LoVo (cell line): ENCODE results near the gene FLT1.

Source experiments
- DNase-seq: peaks from one replicate; pipeline ENCODE4 v3.0.0-alpha.2; 2016; ENCODE audit warnings: low spot score

Gene FLT1

GRCh38 chr13:28344163-28344562 is 150.8 kb downstream of the FLT1 start:
- DNase-seq: no peak

- no peak for DNase-seq
Observed at GRCh38 chr13:28342251-28342650, 152.7 kb downstream of the FLT1 start.

DNA sequence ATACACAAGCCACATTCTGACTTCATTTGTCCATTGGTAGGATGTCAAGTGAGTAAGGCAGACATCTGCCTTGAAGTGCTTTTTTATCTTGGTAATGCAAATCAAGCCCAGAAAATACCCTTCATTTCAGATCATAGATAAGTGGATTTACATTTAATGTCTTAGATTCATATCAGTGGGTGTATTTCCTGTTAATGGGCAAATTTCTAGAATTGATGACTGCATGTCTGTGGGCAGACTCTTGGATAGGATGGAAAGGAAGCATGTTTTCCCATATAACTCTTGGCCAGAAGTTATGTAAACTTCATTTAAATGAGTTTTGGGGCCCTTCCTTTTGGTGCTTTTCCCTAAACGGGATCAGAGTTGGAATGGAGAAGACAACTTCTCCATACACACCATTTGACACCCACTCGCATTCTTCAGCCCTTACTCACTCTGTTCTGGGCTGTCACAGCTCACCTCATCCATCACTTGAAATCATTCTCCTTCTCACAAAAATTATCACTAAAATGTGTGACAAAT is 154.6 kb downstream of the FLT1 start:
- DNase-seq: no peak

- no peak for DNase-seq
Observed at GRCh38 chr13:28339419-28339818, 155.5 kb downstream of the FLT1 start.

GRCh38 chr13:28338742-28339141 is 156.2 kb downstream of the FLT1 start:
- no peak for DNase-seq

- DNase-seq: no peak
Observed at GRCh38 chr13:28338006-28338574, 156.8 kb downstream of the FLT1 start.

- DNase-seq: peak; percentile 14
Observed at GRCh38 chr13:28337166-28338005, 157.5 kb downstream of the FLT1 start.

DNA sequence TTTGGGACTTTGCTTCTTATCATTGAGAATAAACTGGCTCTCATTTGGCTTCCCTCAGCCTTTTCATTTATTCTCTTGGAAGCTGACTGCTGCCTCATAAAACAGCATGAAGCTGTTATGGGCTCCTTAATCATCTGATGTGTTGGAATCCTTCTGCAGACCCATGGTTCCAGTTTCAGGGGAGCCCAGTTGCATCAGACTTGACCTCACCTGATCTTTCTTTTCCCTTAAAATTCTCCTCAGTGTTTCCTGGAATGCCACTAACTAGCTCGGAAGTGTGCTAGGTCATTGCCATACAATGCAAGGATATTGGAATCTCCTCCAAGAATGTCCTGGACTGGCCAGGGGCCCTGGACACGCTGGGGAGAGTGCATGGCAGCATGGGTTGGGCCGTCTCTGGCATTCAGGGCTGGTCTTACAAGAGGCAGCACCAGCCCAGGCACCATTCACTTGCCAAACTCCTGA is 158.7 kb downstream of the FLT1 start:
- peak; percentile 25 for DNase-seq

GRCh38 chr13:28333204-28333881 is 161.6 kb downstream of the FLT1 start:
- DNase-seq: no peak

DNA sequence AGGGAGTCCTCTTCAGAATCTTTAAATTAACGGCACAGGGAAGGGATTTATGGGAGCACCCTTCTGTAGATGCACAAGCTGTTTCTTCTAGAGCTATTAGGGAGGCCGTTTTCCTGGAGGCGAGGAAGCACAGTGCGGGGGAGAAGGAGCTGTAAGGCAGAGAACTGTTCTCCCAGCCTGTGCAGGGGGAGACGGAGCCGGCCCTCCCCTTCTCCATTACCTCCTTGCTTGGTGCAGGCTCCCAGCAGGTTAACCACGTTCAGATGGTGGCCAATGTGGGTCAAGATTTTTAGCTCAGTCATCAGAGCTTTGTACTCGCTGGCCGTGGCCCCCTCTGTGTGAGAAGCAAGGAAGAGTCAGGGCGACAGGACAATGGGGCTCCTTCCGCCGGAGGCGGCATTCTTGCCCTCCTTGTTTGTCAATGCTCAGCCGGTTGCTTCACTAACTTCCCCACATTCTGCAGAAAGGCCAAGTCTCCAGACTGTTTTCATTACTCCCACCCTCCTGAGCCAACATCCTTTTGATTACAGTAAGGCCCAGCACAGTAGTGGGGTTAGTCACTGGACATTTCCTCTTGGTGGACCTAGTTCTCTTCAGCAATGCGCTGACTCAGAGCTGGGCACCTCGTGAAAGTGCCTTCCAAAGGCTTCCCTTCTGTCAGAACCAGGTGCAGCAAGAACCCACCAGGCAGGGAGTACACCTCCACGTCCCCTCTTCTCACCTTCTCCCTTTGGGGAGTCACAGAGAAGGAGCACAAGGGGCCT is 165.4 kb downstream of the FLT1 start:
- DNase-seq: no peak

GRCh38 chr13:28328271-28328607 is 166.7 kb downstream of the FLT1 start:
- no peak for DNase-seq

DNA sequence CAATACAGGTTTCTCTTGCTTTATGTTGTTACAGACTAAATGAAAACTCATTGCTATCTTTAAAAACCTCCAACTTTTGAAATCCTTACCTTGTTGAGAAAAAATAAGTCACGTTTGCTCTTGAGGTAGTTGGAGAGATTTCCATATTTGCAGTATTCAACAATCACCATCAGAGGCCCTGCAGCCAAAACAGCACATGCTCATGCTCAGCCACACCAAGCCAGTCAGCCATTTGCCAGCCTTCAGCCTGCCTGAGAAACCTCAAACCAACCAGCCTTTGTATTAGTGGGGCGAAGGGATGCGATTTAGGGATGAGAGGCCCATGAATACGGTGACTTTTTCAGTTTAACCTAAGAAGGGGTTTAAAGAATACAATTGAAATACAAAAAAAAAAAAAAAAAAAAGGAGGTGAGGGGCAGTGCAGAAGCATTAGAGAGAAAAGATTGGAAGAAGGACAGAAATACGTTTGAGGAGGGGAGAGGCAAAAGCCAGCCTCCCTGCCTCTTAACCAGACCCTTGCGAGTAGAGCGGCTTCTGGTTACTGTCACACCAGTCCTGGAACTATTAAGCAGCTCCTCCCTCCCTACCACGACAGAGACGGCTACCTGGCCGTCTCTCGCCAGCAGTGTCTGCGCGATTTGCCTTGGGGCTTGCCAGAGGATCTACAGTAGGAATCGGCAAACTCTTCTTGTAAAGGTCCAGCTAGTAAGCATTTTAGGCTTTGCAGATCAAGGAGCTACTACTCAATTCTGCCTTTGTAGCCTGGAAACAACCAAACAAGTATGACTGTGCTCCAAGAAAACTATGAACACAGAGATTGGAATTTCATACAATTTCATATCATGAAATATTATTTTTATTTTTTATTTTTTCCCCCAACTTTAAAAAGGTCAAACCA is 167.3 kb downstream of the FLT1 start:
- DNase-seq: no peak

DNA sequence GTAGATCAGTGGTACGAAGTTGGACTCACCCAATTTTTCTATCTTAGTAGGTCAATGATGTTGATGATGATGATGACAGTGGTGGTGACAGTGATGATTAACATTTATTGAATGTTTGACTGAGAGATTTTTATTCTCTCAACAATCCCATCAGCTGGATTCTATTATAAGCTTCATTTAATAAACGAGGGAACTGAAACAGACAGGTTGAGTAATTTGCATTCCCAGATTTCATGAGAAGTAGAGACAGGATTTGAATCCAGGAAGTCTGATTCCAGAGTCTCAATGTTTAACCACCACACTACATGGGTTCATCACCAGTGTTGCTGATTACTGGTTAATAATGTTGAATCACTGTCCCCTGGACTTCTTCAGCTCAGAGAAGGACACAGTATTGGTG is 168.9 kb downstream of the FLT1 start:
- DNase-seq: no peak

GRCh38 chr13:28325022-28325421 is 169.9 kb downstream of the FLT1 start:
- DNase-seq: no peak

- DNase-seq: peak; percentile 66
Observed at GRCh38 chr13:28324181-28324789, 170.6 kb downstream of the FLT1 start.

GRCh38 chr13:28322256-28322905 is 172.5 kb downstream of the FLT1 start:
- peak; percentile 39 for DNase-seq

DNA sequence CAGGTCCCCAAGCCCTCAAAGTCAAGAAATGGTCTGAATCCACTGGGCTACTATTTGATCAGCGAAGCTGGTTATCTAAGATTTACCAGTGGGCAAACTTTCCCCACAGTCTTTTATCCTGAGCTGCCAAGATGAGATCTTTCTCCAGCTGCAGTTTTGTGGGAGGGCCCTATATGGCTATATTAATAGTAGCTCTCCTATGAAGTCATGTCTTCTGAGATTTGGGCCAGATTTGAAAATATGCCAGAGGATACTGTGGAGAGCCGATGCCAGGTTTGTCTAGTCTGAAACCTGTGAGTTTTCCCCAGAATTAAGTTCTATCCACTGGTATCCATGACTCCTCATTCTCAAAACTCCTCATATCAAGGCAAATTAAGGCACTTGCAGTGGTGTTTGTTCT is 173.2 kb downstream of the FLT1 start:
- no peak for DNase-seq

DNA sequence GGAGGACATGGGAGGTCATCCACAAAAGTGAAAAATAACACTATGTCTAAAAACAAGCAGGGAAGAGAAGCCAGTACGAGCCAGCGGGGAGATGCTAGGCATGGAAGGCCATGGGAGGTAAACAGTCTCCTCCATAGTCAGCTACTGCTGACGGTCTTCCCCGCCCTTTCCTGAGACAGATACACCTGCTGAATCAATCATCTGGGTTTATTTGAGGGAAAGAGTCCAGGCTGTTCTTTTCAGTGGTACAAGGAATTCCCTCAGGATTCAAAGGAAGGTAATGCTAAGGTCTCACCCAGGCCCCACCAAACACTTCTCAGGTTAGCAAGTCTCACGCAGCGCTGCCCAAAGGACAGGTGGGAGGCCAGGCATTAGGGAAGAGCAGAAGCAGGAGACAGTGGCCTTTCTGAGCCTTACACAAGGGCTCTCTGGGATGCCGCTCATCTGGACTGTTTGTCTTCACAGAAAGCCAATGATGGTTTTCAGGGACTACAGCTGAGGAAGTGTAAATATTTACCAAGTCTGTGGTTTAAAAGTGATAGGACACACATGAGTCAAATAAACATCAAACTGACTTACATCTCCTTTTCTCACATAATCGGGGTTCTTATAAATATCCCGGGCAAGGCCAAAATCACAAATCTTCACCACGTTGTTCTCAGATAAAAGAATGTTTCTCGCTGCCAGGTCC is 173.9 kb downstream of the FLT1 start:
- DNase-seq: no peak

DNA sequence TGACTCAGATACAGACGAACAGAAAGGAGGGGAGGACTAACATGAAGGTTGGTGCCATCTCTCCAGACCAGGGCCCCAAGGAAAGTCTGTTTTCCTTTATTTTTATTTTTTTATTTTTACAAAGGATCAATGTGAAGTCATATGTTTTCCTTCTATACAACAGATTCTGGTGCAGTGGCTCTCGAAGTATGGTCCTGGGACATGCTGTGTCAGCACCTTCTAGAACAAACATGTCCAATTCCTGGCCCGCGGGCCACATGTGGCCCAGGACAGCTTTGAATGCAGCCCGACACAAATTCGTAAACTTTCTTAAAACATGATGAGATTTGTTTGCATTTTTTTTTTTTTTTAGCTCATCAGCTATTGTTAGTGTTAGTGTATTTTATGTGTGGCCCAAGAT is 174.7 kb downstream of the FLT1 start:
- DNase-seq: no peak

GRCh38 chr13:28319528-28319927 is 175.4 kb downstream of the FLT1 start:
- no peak for DNase-seq
